Measurements from ENCODE around the gene CFAP300. TPM values are rescaled to one million over a fixed set of nuclear protein-coding genes. Genes with fewer than 3 reads are reported as not detected.
A peak's percentile ranks its signal among the peaks of the same experiment; 100 is the strongest.

The CFAP300 gene
- total and polyA plus RNA-seq, 2 donors (not counting 1 experiment from before 2014, with no cell fraction given): 6.4 to 7.9 TPM

DNA sequence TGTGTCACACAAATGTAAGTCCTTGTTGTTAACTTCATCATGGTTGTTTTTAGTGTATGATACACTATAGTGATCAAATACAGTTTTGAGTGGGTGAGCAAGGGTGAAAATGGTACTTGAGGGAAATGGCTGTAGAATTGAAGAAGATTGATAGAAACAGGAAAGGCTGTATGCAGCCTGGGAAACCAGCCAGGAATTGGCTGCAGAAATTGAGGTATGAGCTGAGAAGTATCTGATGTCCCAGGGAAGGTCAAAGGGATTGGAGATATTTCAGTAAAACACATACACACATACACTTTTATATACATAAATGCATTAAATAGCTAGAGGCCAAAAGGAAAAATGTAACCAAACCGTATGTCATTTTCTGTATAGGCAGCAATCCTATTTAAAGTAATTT lies 49.9 kb downstream of the CFAP300 start:
- Histone ChIP-seq H3K27ac (ENCODE audit: insufficient read depth, low read length) (no peak overlapping the region), H3K4me3 (replicated peaks in 1 of 4; ENCODE audit: control extremely low read depth in 1 of 4, insufficient read depth in 1 of 4, low read depth in 3 of 4, low read length in 4 of 4) (no peak overlapping the region), H3K27me3 (ENCODE audit: control insufficient read depth, insufficient read depth, low read length) (no peaks in the 10 kb centered on the region), H2AFZ (ENCODE audit: low read length) (no peak overlapping the region), H4K20me1 (ENCODE audit: control insufficient read depth, extremely low read depth, insufficient read depth, low read length) (no peaks in the 10 kb centered on the region), H3K4me1 (ENCODE audit: control insufficient read depth, extremely low read depth, insufficient read depth, low read length) (no peaks in the 10 kb centered on the region), H3K36me3 (ENCODE audit: control insufficient read depth, insufficient read depth, low read length) (no peaks in the 10 kb centered on the region), H3K9me3 (ENCODE audit: control insufficient read depth, insufficient read depth, low read depth, low read length) (no peaks in the 10 kb centered on the region), H3K79me2 (ENCODE audit: control insufficient read depth, insufficient read depth, low read length) (no peaks in the 10 kb centered on the region), H3K4me2 (ENCODE audit: extremely low read depth, insufficient read depth, low read length) (no peak overlapping the region), H3K9ac (ENCODE audit: insufficient read depth, low read length) (no peak overlapping the region)
- TF ChIP-seq EZH2 (IDR thresholded peaks at IDR 0.05; ENCODE audit: low read length, missing control alignments): no peak
- TF ChIP-seq, protein P1, sequence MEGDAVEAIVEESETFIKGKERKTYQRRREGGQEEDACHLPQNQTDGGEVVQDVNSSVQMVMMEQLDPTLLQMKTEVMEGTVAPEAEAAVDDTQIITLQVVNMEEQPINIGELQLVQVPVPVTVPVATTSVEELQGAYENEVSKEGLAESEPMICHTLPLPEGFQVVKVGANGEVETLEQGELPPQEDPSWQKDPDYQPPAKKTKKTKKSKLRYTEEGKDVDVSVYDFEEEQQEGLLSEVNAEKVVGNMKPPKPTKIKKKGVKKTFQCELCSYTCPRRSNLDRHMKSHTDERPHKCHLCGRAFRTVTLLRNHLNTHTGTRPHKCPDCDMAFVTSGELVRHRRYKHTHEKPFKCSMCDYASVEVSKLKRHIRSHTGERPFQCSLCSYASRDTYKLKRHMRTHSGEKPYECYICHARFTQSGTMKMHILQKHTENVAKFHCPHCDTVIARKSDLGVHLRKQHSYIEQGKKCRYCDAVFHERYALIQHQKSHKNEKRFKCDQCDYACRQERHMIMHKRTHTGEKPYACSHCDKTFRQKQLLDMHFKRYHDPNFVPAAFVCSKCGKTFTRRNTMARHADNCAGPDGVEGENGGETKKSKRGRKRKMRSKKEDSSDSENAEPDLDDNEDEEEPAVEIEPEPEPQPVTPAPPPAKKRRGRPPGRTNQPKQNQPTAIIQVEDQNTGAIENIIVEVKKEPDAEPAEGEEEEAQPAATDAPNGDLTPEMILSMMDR (conservative IDR thresholded peaks at IDR 0.05 in 1 of 2, IDR thresholded peaks at IDR 0.05 in 1 of 2; ENCODE audit: low read depth in 1 of 2, low read length in 2 of 2): no peak
- peak; percentile 27 to 54 for DNase-seq (ENCODE audit: low read depth in 2 of 2)

GRCh38 chr11:102099755-102100154 lies 52.5 kb downstream of the CFAP300 start:
- H3K4me1 ChIP-seq (ENCODE audit: control insufficient read depth, extremely low read depth, insufficient read depth, low read length): no peaks in the 10 kb centered on the region
- no peak overlapping the region for H3K4me3 ChIP-seq (replicated peaks in 1 of 4; ENCODE audit: control extremely low read depth in 1 of 4, insufficient read depth in 1 of 4, low read depth in 3 of 4, low read length in 4 of 4)
- H3K4me2 ChIP-seq (ENCODE audit: extremely low read depth, insufficient read depth, low read length): no peak overlapping the region
- DNase-seq (ENCODE audit: low read depth in 2 of 2): peak in 1 of 2 donors; percentile 67
- no peaks in the 10 kb centered on the region for H3K9me3 ChIP-seq (ENCODE audit: control insufficient read depth, insufficient read depth, low read depth, low read length)
- no peak overlapping the region for H2AFZ ChIP-seq (ENCODE audit: low read length)
- no peak overlapping the region for H3K27ac ChIP-seq (ENCODE audit: insufficient read depth, low read length)
- H3K27me3 ChIP-seq (ENCODE audit: control insufficient read depth, insufficient read depth, low read length): no peaks in the 10 kb centered on the region
- TF ChIP-seq EZH2 (IDR thresholded peaks at IDR 0.05; ENCODE audit: low read length, missing control alignments): no peak
- TF ChIP-seq, protein P1 (conservative IDR thresholded peaks at IDR 0.05 in 1 of 2, IDR thresholded peaks at IDR 0.05 in 1 of 2; ENCODE audit: low read depth in 1 of 2, low read length in 2 of 2): no peak
- no peak overlapping the region for H3K9ac ChIP-seq (ENCODE audit: insufficient read depth, low read length)
- no peaks in the 10 kb centered on the region for H3K36me3 ChIP-seq (ENCODE audit: control insufficient read depth, insufficient read depth, low read length)
- no peaks in the 10 kb centered on the region for H3K79me2 ChIP-seq (ENCODE audit: control insufficient read depth, insufficient read depth, low read length)
- H4K20me1 ChIP-seq (ENCODE audit: control insufficient read depth, extremely low read depth, insufficient read depth, low read length): no peaks in the 10 kb centered on the region

DNA sequence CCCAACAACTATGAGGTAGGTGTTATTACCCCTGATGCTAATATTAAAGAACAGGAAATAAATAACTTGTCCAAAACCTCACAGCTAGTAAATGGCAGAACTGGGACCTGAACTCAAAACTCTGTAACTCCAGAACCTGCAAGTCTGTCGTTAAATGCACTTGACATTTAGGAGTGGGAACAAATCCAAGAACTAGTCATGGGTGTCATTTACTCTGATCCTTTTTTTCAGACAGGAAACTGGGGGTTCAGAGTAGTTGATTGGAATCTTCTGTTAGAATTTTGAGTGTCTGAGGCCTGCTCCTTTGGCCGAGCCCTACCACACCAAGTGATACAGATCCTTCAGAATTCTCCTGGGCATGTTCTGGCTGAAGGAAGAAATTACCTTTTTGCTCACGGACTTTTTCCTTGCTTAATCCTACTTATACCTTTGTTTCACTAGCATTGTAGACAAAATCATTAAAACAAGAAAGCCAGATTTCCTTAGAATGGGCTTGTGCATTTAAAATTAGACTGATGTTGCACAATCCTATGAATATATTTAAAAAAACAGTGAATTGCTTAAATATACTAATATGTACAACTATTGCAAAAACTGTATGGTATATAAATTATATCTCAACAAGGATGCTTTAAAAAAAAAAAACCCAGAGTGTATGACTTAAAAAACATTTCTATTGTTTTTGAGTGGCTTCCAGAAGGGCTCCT lies 61.6 kb downstream of the CFAP300 start:
- H3K27ac ChIP-seq (ENCODE audit: insufficient read depth, low read length): peak overlapping the region; percentile 94
- peak overlapping the region; percentile 58 to 76 (median 74) for H3K4me3 ChIP-seq (replicated peaks in 1 of 4; ENCODE audit: control extremely low read depth in 1 of 4, insufficient read depth in 1 of 4, low read depth in 3 of 4, low read length in 4 of 4)
- no peaks in the 10 kb centered on the region for H3K9me3 ChIP-seq (ENCODE audit: control insufficient read depth, insufficient read depth, low read depth, low read length)
- no peaks in the 10 kb centered on the region for H3K27me3 ChIP-seq (ENCODE audit: control insufficient read depth, insufficient read depth, low read length)
- TF ChIP-seq EZH2 (IDR thresholded peaks at IDR 0.05; ENCODE audit: low read length, missing control alignments): no peak
- TF ChIP-seq, protein P1 (conservative IDR thresholded peaks at IDR 0.05 in 1 of 2, IDR thresholded peaks at IDR 0.05 in 1 of 2; ENCODE audit: low read depth in 1 of 2, low read length in 2 of 2): no peak
- H3K36me3 ChIP-seq (ENCODE audit: control insufficient read depth, insufficient read depth, low read length): no peaks in the 10 kb centered on the region
- H2AFZ ChIP-seq (ENCODE audit: low read length): no peak overlapping the region
- DNase-seq (ENCODE audit: low read depth in 2 of 2): no peak
- no peak overlapping the region for H3K9ac ChIP-seq (ENCODE audit: insufficient read depth, low read length)
- H3K79me2 ChIP-seq (ENCODE audit: control insufficient read depth, insufficient read depth, low read length): peaks cover 28% of the 10 kb centered on the region
- H3K4me2 ChIP-seq (ENCODE audit: extremely low read depth, insufficient read depth, low read length): peak overlapping the region; percentile 76
- H3K4me1 ChIP-seq (ENCODE audit: control insufficient read depth, extremely low read depth, insufficient read depth, low read length): peaks cover 9% of the 10 kb centered on the region
- no peaks in the 10 kb centered on the region for H4K20me1 ChIP-seq (ENCODE audit: control insufficient read depth, extremely low read depth, insufficient read depth, low read length)
